Measurements from ENCODE around the gene HSD17B14. TPM values are rescaled to one million over a fixed set of nuclear protein-coding genes. Genes with fewer than 3 reads are reported as not detected.

HSD17B14 gene
- total and polyA plus RNA-seq, 9 of the 15 experiments (the other 6 are each of a cell fraction or from before 2014, with no cell fraction given) = 0.16 TPM; not detected in 8

- TF ChIP-seq, protein P1, sequence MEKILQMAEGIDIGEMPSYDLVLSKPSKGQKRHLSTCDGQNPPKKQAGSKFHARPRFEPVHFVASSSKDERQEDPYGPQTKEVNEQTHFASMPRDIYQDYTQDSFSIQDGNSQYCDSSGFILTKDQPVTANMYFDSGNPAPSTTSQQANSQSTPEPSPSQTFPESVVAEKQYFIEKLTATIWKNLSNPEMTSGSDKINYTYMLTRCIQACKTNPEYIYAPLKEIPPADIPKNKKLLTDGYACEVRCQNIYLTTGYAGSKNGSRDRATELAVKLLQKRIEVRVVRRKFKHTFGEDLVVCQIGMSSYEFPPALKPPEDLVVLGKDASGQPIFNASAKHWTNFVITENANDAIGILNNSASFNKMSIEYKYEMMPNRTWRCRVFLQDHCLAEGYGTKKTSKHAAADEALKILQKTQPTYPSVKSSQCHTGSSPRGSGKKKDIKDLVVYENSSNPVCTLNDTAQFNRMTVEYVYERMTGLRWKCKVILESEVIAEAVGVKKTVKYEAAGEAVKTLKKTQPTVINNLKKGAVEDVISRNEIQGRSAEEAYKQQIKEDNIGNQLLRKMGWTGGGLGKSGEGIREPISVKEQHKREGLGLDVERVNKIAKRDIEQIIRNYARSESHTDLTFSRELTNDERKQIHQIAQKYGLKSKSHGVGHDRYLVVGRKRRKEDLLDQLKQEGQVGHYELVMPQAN (IDR thresholded peaks at IDR 0.05; ENCODE audit: borderline replicate concordance) = no peak
- TF ChIP-seq SIX5 (IDR thresholded peaks at IDR 0.05; ENCODE audit: borderline replicate concordance in 1 of 2, insufficient read depth in 1 of 2, low read depth in 1 of 2, low read length in 2 of 2) (no peak), PTRF (tag; IDR thresholded peaks at IDR 0.05) (no peak), PATZ1 (CRISPR knock-in tag; IDR thresholded peaks at IDR 0.05; ENCODE audit: borderline replicate concordance) (no peak), NRF1 (conservative IDR thresholded peaks at IDR 0.05 in 1 of 2, IDR thresholded peaks at IDR 0.05 in 1 of 2) (peak in 1 of 2 experiments; percentile 18; a peak in 1 of 4 replicates), POLR2AphosphoS2 (IDR thresholded peaks at IDR 0.05; ENCODE audit: low read length) (no peak), SMAD2 (IDR thresholded peaks at IDR 0.05; ENCODE audit: low read depth, low read length) (no peak), CXXC5 (CRISPR knock-in tag; IDR thresholded peaks at IDR 0.05) (no peak), ELF1 (tag; IDR thresholded peaks at IDR 0.05) (no peak), RAD51 (IDR thresholded peaks at IDR 0.05; ENCODE audit: borderline replicate concordance, low read depth) (no peak), CREM (IDR thresholded peaks at IDR 0.05; ENCODE audit: low read depth) (0 out of 2 replicates have a peak, but pooled peaks have one; percentile 6), ZNF239 (CRISPR knock-in tag; IDR thresholded peaks at IDR 0.05) (no peak)
- TF ChIP-seq, protein P2, sequence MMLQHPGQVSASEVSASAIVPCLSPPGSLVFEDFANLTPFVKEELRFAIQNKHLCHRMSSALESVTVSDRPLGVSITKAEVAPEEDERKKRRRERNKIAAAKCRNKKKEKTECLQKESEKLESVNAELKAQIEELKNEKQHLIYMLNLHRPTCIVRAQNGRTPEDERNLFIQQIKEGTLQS (IDR thresholded peaks at IDR 0.05) = no peak
- TF ChIP-seq, protein P2 (CRISPR knock-in tag; conservative IDR thresholded peaks at IDR 0.05) = no peak
- TF ChIP-seq, protein P3, sequence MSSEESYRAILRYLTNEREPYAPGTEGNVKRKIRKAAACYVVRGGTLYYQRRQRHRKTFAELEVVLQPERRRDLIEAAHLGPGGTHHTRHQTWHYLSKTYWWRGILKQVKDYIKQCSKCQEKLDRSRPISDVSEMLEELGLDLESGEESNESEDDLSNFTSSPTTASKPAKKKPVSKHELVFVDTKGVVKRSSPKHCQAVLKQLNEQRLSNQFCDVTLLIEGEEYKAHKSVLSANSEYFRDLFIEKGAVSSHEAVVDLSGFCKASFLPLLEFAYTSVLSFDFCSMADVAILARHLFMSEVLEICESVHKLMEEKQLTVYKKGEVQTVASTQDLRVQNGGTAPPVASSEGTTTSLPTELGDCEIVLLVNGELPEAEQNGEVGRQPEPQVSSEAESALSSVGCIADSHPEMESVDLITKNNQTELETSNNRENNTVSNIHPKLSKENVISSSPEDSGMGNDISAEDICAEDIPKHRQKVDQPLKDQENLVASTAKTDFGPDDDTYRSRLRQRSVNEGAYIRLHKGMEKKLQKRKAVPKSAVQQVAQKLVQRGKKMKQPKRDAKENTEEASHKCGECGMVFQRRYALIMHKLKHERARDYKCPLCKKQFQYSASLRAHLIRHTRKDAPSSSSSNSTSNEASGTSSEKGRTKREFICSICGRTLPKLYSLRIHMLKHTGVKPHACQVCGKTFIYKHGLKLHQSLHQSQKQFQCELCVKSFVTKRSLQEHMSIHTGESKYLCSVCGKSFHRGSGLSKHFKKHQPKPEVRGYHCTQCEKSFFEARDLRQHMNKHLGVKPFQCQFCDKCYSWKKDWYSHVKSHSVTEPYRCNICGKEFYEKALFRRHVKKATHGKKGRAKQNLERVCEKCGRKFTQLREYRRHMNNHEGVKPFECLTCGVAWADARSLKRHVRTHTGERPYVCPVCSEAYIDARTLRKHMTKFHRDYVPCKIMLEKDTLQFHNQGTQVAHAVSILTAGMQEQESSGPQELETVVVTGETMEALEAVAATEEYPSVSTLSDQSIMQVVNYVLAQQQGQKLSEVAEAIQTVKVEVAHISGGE (CRISPR knock-in tag; IDR thresholded peaks at IDR 0.05) = 0 out of 6 replicates have a peak, but pooled peaks of 1 of the 3 experiments have one; percentile 54
- TF ChIP-seq, protein P4, sequence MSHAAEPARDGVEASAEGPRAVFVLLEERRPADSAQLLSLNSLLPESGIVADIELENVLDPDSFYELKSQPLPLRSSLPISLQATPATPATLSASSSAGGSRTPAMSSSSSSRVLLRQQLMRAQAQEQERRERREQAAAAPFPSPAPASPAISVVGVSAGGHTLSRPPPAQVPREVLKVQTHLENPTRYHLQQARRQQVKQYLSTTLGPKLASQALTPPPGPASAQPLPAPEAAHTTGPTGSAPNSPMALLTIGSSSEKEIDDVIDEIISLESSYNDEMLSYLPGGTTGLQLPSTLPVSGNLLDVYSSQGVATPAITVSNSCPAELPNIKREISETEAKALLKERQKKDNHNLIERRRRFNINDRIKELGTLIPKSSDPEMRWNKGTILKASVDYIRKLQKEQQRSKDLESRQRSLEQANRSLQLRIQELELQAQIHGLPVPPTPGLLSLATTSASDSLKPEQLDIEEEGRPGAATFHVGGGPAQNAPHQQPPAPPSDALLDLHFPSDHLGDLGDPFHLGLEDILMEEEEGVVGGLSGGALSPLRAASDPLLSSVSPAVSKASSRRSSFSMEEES (CRISPR knock-in tag; IDR thresholded peaks at IDR 0.05) = no peak
These were observed 29.3 kb downstream of the HSD17B14 start (continued) for GRCh38 chr19:48806818-48807589.

Data from K562 (cell line).